ENCODE data around the gene UBXN11. TPM values are rescaled to one million over a fixed set of nuclear protein-coding genes. Genes with fewer than 3 reads are reported as not detected.
A peak's percentile ranks its signal among the peaks of the same experiment; 100 is the strongest.

The UBXN11 gene
- total RNA-seq, 6 donors from 2014 or later = 25.7 to 194 (median 62.5) TPM

DNA sequence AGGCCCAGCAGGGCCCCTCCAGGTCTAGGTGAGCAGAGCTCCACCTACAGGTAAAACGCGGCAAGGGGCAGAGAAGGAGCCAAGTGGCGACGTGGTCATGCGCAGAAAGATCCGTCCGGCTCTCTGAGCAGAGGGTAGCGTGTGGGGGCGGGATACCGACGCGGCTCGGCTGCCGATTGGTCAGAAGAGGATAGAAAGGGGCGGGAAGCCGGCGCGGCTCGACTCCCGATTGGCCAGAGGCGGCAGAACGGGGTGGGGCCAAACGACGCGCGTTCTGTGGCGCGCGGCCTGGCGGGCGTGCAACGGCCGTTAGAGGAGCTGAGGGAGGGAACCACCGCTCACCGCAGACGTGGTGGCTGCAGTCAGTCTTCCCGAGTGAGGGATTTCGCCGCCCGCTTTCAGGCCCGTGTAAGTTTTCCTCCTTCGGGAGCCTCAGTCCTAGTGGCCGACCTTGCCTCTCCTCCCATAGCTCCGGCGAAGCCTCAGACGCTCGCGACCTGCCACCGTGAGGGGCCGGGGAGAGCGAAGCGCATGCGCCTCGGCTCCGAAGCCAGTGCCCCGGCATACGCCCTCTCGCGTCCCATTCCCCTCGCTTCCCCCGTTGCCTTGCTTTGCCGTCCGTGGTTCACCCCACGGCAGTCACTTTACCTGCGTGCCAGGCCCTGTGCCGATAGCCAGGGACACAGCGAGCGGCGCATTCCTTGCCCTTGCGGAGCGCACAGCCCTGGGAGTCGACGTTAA is 72.4 kb downstream of the UBXN11 start, which contains the start of gene CEP85:
Gene CEP85, plus strand, starts transcription at position 298 of the 741 bp plus-strand sequence. CDS start 5,584 bp downstream, outside the sequence.
- no peaks in the 10 kb centered on the region for H3K27me3 ChIP-seq
- DNase-seq (peak; percentile 98 to 99), ATAC-seq (ENCODE audit: low FRiP score in 2 of 2) (peak; percentile 99 to 100)
- TF ChIP-seq POLR2AphosphoS5 (IDR thresholded peaks at IDR 0.05) = peak; percentile 46 to 67
- no peak for TF ChIP-seq EP300 (IDR thresholded peaks at IDR 0.05)
- TF ChIP-seq, protein P1, sequence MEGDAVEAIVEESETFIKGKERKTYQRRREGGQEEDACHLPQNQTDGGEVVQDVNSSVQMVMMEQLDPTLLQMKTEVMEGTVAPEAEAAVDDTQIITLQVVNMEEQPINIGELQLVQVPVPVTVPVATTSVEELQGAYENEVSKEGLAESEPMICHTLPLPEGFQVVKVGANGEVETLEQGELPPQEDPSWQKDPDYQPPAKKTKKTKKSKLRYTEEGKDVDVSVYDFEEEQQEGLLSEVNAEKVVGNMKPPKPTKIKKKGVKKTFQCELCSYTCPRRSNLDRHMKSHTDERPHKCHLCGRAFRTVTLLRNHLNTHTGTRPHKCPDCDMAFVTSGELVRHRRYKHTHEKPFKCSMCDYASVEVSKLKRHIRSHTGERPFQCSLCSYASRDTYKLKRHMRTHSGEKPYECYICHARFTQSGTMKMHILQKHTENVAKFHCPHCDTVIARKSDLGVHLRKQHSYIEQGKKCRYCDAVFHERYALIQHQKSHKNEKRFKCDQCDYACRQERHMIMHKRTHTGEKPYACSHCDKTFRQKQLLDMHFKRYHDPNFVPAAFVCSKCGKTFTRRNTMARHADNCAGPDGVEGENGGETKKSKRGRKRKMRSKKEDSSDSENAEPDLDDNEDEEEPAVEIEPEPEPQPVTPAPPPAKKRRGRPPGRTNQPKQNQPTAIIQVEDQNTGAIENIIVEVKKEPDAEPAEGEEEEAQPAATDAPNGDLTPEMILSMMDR (IDR thresholded peaks at IDR 0.05) = peak; percentile 70 to 96 (median 87)
- TF ChIP-seq POLR2A (IDR thresholded peaks at IDR 0.05) = peak in 3 of 4 donors; percentile 41 to 96 (median 89)
- peaks cover 4 to 9% (median 6%) of the 10 kb centered on the region in 4 donors for H3K4me1 ChIP-seq
- no peaks in the 10 kb centered on the region for H3K9me3 ChIP-seq
- WGBS, 2 donors = 0% methylated on average over 40 to 68 of the region's 73 CpGs
- peak within 1 kb of the TSS; percentile 66 to 84 (median 74) for H3K4me3 ChIP-seq
- H3K36me3 ChIP-seq = no peaks in the 10 kb centered on the region
- peak within 1 kb of the TSS; percentile 79 to 95 (median 90) for H3K27ac ChIP-seq

Other genes starting within 250 kb of the UBXN11 start
- gene TRIM63, start 239.0 kb downstream of the UBXN11 start, total RNA-seq = under 1 TPM in 3 of 6 donors, not detected in 3; 0.26 to 0.61 (median 0.34) TPM
- gene PDIK1L, start 194.8 kb downstream of the UBXN11 start, total RNA-seq = 10 to 100 TPM in 2 of 6 donors, 1 to 10 TPM in 4; 1.7 to 12.0 (median 8.8) TPM
- gene FAM110D, start 147.6 kb downstream of the UBXN11 start, total RNA-seq = 1 to 10 TPM; 1.0 to 6.7 (median 4.7) TPM
- not detected for gene C1orf232, start 137.7 kb downstream of the UBXN11 start, total RNA-seq
- 10 to 100 TPM in 5 of 6 donors, 1 to 10 TPM in 1; 9.8 to 46.5 (median 29.2) TPM for gene ZNF593, start 136.7 kb downstream of the UBXN11 start, total RNA-seq
- not detected for gene ZNF593OS, start 134.8 kb downstream of the UBXN11 start, total RNA-seq
- 10 to 100 TPM; 20.4 to 98.5 (median 43.1) TPM for gene CNKSR1, start 129.1 kb downstream of the UBXN11 start, total RNA-seq
- gene CATSPER4, start 116.0 kb downstream of the UBXN11 start, total RNA-seq = not detected
- gene CEP85, start 72.4 kb downstream of the UBXN11 start, total RNA-seq = 10 to 100 TPM; 10.1 to 16.8 (median 10.7) TPM
- 100 to 1,000 TPM in 4 of 6 donors, 10 to 100 TPM in 2; 39.1 to 271 (median 156) TPM for gene SH3BGRL3, start 26.6 kb downstream of the UBXN11 start, total RNA-seq
- 100 to 1,000 TPM in 5 of 6 donors, 10 to 100 TPM in 1; 74.4 to 437 (median 172) TPM for gene CD52, start 11.3 kb upstream of the UBXN11 start, total RNA-seq
- 10 to 100 TPM in 3 of 6 donors, 1 to 10 TPM in 2, under 1 TPM in 1; 0.59 to 25.2 (median 11.1) TPM for gene CRYBG2, start 47.5 kb upstream of the UBXN11 start, total RNA-seq
- 1 to 10 TPM in 2 of 6 donors, under 1 TPM in 3, not detected in 1; 0.30 to 1.3 (median 0.72) TPM for gene ZNF683, start 66.1 kb upstream of the UBXN11 start, total RNA-seq
- 1 to 10 TPM in 2 of 6 donors, not detected in 4; 1.2 to 1.4 TPM for gene LIN28A, start 104.2 kb upstream of the UBXN11 start, total RNA-seq
- 10 to 100 TPM; 25.6 to 53.0 (median 39.4) TPM for gene DHDDS, start 125.7 kb upstream of the UBXN11 start, total RNA-seq
- 100 to 1,000 TPM; 166 to 378 (median 267) TPM for gene HMGN2, start 165.8 kb upstream of the UBXN11 start, total RNA-seq
- 100 to 1,000 TPM in 4 of 6 donors, 10 to 100 TPM in 2; 91.1 to 161 (median 120) TPM for gene RPS6KA1, start 223.1 kb upstream of the UBXN11 start, total RNA-seq